ENCODE data around the gene NBPF12. TPM values are rescaled to one million over a fixed set of nuclear protein-coding genes. Genes with fewer than 3 reads are reported as not detected.
A peak's percentile ranks its signal among the peaks of the same experiment; 100 is the strongest.
"Not testable (repeated sequence)": the region's sequence is repeated elsewhere in the genome, so short reads cannot be mapped to it uniquely, and the experiment has no call there.

The NBPF12 gene
- total RNA-seq, 2 donors from 2014 or later = 11.3 to 13.1 TPM

GRCh38 chr1:147030066-147030653 lies 92.0 kb downstream of the NBPF12 start:
- peaks cover 24 to 33% of the 10 kb centered on the region in 2 donors for H3K27me3 Mint-ChIP-seq
- not testable (repeated sequence) for H3K27ac Mint-ChIP-seq; H3K4me1 Mint-ChIP-seq (ENCODE audit: low read depth in 2 of 2); DNase-seq (ENCODE audit: low spot score); H3K36me3 Mint-ChIP-seq; H3K4me3 Mint-ChIP-seq; H3K9me3 Mint-ChIP-seq
- peak; percentile 43 to 58 for ATAC-seq

- Mint-ChIP-seq H3K36me3 (no peaks in the 10 kb centered on the region), H3K9me3 (no peaks in the 10 kb centered on the region), H3K27ac (no peak overlapping the region), H3K4me1 (ENCODE audit: low read depth in 2 of 2) (no peaks in the 10 kb centered on the region), H3K27me3 (peaks cover 10 to 14% of the 10 kb centered on the region in 2 donors), H3K4me3 (no peak overlapping the region)
- no peak for ATAC-seq
- no peak for DNase-seq (ENCODE audit: low spot score)
Observed at GRCh38 chr1:147039916-147040315, 101.8 kb downstream of the NBPF12 start.

GRCh38 chr1:147042891-147043290 lies 104.8 kb downstream of the NBPF12 start:
- Mint-ChIP-seq H3K4me1 (ENCODE audit: low read depth in 2 of 2) (peaks cover 0 to 17% of the 10 kb centered on the region in 2 donors), H3K27me3 (peaks cover 19% of the 10 kb centered on the region in 2 donors)
- H3K9me3 Mint-ChIP-seq; H3K4me3 Mint-ChIP-seq; H3K36me3 Mint-ChIP-seq; DNase-seq (ENCODE audit: low spot score); ATAC-seq; H3K27ac Mint-ChIP-seq: not testable (repeated sequence)

DNA sequence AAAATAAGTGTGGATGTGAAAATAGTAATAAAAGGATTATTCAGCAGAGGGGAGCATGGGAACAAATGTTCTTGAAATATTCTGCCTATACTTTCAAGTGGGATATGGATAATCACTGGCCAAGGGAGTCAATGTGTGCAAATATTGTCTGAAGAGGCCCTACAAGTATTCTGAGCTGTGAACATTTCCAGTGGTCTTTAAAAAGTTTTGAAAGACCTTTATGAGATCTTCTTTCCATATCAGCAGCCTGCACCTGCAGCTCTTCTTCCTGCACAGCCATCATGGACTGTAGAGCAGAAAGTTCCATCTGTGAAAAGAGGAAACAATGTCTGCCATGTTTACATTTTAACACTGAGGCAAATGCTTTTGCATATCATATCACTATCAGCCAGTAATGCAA lies 106.4 kb downstream of the NBPF12 start:
- ATAC-seq; DNase-seq (ENCODE audit: low spot score); H3K36me3 Mint-ChIP-seq; H3K4me3 Mint-ChIP-seq; H3K27ac Mint-ChIP-seq; H3K9me3 Mint-ChIP-seq: not testable (repeated sequence)
- Mint-ChIP-seq H3K27me3 (peaks cover 17 to 19% of the 10 kb centered on the region in 2 donors), H3K4me1 (ENCODE audit: low read depth in 2 of 2) (peaks cover 0 to 17% of the 10 kb centered on the region in 2 donors)

Other genes starting within 250 kb of the NBPF12 start
- gene PRKAB2, start 234.1 kb downstream of the NBPF12 start, total RNA-seq = 10 to 100 TPM in 1 of 2 donors, 1 to 10 TPM in 1; 4.8 to 10.0 TPM

Measured in natural killer cell treated with Interleukin-12 subunit alpha and Interleukin-12 subunit beta and Interleukin-15 and Interleukin-18, amount 100 ng/mL, for 72 hours (primary cell).